IPS DF 4.7 (cell line): ENCODE measurements around the gene GYPC.
"Not testable (repeated sequence)": the region's sequence is repeated elsewhere in the genome, so short reads cannot be mapped to it uniquely, and the experiment has no call there.

Source experiments
- DNase-seq: peaks from one replicate; pipeline ENCODE4 v3.0.0-alpha.2; 2013; ENCODE audit warnings: low spot score; ENCODE audit errors: extremely low read depth

The GYPC gene

GRCh38 chr2:126668254-126668653 is 12.3 kb downstream of the GYPC start:
- no peak for DNase-seq

DNA sequence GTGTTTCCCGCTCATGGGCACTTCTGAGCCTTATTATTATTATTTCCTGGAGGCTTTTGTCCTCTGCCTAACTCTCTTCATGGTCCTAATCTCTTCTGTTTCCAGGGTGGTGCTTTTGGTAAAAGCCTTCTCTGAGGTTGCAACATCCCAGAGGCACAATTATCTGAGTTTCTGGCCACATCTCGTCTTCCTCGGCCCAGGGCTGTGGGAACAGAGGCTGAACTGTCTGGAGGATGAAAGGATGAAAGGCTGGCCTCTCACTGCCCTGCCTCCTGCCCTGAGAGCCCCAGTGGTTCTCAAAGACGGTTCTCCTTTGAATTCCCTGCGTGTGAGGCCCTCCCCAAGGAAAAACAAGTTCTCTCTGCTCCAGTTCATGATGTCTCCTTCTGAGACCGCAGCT is 13.8 kb downstream of the GYPC start:
- DNase-seq, result no peak

DNA sequence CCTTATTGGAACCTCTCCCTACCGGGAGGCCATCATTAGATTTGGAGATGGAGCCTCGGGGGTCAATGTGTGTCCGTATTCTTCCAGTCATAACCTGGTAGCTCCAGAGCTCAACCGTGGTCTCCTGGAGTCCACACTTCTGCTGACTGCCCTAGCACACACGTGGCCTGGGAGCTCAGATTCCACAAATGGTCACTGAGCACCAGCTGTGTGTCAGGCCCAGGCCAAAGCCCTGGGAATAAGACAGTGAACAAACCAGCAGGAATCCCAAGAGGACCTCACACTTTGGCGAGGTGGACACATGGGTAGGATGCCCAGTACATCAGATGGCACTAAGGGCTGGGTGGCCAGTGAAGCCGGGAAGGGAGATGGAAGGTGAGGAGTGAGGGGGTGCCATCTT is 15.5 kb downstream of the GYPC start:
- DNase-seq, result no peak

DNA sequence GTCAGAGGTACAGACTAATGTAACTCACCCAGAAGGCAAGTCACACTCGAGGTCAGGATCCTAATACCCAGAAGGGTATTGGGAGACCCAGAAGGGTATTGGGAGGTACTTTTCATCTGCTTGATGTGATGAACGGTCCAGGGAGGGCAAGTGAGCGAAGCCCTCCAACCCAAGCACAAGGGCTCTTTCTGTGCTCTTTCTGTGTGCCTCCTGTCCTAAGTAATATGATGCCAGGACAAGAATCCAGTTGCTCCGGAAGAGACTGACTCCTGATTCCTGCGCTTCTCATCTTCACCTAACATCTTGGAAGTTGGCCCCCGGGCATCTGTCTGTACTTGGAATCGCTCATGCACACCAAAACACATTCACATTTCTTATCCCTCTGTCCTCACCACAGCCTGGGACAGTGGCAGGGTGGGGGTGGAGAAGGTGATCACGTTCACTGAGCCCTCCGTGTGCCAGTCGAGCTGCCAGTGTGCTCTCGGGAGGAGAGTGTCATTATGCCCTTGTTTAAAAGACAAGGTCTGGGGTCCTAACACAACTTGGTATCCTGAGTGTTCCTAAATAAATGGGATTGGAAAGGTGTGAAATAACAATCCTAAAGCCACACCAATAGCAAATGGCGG is 17.1 kb downstream of the GYPC start:
- DNase-seq, result no peak

DNA sequence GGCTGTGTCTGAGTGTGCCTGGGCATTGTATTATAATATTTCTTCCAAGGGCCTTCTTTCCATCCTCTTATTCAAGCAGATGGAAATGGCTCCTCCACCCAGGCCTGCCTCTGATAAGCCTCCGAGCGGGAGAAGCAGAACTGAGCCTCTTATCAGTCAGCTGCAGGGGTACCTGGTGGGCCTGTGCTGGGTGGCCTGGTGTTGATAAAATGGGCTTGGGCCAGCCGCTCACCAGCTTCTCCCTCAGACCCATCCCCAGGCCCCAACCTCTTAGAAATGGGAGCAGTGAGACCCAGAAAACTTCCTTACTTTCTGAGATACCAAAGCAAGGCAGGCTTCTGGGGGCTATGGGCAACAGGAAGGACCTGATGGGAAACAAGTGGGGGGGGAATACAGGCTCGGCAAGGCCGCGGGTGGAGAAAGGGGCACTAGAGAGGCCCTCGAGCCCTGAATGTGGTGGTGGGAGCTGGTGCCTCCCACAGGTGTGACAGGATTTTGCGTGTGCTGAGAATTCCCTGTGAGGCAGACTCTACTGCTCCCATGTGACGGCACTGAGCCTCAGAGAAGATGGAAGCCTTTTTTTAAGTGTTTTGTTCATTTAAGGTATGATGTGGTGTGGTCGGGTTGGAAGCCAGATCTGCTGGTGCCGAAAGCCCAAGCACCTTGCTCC is 18.3 kb downstream of the GYPC start:
- DNase-seq, result no peak

DNA sequence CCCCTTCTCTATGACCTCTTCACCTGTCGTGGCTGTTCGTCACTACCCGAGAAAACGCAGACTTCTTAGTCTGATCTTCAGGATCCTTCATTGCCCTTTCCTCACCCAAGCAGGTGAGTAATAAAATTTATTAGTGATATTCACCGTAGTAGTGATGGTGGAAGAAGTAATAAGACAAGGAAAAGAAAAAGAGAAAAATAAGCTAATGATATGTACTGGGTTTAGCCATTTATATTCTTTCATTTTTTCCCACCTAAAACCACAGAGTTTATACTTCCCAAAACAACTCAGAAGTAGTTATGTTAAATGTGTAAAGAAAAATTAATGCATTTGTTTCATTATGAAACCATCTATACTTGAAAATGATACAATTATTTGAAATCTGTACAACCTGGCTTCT is 19.7 kb downstream of the GYPC start:
- no peak for DNase-seq

- no peak for DNase-seq
Observed at GRCh38 chr2:126676221-126677175, 20.5 kb downstream of the GYPC start.

DNA sequence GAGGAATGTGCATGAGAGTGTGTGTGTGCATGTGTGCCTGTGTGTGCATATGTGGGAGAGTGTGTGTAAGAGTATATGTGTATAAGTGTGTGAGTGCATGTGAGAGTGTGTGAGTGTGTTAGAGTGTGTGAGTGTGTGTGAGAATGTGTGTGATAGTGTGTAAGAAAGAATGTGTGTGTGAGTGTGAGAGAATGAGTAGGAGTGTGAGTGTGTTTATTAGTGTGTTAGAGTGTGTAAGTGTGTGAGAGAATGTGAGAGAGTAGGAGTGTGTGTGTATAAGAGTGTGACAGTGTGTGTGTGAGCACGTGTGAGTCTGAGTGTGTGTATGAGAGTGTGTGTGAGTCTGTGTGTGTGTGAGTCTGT is 21.2 kb downstream of the GYPC start:
- no peak for DNase-seq

DNA sequence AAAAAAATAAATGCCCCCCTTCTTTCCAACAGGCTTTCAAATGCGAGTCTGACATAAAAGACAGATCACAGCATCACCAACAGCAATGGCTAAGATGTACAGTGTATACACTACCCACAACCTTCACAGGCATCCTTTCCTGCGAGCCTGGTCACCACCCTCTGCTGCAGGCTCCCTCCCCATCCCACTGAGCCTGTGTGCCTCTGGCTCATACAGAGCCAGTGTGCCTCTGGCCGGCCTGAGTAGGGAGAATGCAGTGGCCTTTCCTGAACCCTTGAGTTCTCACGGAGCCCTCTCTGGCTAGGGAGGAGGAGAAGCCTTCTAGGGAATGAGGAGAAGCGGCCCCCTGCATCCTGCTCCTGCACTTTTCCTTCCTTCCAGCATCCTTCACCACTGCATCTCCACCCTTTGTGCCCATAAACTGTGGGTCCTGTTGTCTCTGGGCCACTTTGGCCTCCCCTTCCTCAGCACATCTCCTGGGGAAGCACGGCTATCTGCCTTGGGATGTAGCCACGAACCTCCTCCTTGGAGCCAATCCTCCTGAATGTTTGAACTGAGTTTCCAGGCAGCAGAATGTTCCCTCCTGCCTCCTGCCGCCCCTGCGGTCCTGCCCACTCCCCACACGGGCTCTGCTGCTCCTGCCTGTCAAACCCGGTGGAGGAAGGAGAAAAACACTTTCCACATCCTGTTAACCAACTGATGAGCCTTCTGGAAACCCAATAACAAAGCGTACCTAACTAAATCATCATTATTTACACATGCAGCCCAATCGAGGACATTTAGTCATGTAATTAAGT is 22.5 kb downstream of the GYPC start:
- DNase-seq, result no peak

- DNase-seq, result no peak
Observed at GRCh38 chr2:126679094-126679713, 23.2 kb downstream of the GYPC start.

DNA sequence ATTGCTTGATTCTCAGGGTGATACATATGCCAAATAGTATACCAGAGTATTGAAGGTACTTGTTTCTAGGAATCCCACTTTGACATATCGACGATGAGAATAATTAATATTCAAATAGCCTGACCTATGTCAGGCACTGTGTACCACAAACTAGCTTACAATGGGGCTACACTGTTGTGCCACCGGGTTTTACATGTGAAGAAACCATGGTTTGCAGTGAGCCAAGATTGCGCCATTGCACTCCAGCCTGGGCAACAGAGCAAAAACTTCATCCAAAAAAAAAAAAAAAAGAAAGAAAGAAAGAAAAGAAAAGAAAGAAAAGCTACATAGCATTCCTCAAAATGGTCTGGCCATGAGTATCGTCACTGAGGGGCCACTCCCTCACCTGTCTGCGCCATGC is 25.5 kb downstream of the GYPC start:
- no peak for DNase-seq

DNA sequence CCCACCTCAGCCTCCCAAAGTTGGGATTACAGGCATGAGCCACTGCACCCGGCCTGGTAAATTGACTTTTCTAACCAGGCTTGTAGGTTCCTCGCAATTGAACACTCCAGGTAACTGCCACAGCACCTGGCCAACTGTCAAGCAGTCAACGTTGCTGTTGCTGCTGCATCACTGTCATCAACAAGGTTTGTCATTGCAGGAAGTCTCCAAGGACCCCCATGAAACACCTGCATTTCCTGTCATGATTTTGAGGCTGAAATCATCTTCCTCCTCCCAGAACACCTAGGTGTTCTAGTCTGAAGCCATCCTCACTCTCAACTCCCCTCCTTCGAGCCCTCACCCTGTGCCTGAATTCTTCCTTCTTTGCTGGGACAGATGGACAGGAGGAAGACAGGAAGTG is 29.7 kb downstream of the GYPC start:
- DNase-seq, result no peak

- DNase-seq, result no peak
Observed at GRCh38 chr2:126686286-126686685, 30.3 kb downstream of the GYPC start.

GRCh38 chr2:126686841-126687485 is 31.0 kb downstream of the GYPC start:
- DNase-seq, result no peak

GRCh38 chr2:126687503-126687902 is 31.5 kb downstream of the GYPC start:
- DNase-seq, result no peak

DNA sequence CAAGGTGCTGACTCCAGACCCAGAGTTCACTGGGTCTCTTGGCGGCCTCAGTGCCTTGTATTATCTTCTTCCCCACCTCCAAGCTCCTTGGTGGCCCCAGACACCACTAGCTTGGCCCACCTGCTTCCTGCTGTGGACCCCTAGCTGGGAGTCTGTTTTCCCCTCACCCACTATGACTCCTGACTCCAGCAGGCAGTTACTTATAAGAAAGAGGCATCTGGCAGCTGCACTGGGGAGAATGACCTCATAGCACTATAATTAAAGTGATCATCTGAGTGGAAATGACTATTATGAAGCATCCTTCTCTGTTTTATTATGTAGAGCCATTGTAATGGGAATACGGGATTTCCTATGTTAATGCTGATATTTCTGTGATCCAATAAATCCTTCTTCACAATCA is 32.6 kb downstream of the GYPC start:
- DNase-seq, result not testable (repeated sequence)

- not testable (repeated sequence) for DNase-seq
Observed at GRCh38 chr2:126692241-126692640, 36.3 kb downstream of the GYPC start.

- DNase-seq, result not testable (repeated sequence)
Observed at GRCh38 chr2:126692934-126693592, 37.1 kb downstream of the GYPC start.

DNA sequence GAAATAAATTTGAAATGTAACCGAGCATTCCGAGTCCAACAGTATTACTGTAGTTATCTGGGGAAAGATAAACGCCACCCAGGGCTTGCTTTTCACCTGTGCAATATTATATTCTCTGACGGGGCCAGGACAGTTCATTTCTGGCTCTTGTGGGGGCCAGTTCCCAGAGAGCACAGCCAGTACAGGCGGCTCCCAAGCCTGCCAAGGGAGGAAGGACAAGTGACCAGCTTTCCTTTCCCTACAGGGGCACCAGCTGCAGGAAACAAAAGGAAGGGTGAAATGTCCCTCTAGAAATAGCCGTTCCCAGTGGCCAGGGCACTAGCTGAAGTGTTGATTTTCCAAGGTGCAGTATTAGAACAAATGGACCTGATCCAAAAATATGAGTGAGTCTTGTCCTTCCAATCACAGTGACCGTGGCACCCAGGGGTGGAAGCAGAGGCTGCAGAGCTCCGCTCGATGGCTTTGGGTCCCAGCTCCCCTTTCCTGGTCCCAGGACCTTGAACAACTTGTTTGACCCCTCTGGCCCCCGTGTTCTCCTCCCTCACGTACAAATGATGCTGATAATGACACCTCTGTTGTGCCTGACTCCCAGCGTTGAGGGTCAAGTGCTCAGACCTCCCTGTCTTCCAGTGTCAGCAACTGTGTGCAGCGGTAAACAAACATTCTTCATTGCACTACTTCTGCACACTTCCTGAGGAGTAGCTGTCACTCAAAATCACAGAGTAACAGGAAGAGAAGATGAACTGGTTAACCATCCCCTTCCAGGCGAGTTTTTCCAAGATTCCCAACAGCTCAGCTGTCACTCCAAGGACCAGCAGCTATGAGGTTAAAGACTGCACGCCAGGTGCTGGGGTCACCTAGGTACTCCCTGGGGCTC is 40.9 kb downstream of the GYPC start:
- DNase-seq, result no peak
